HepG2 (cell line): Measurements from ENCODE around the gene MAPK13. TPM values are rescaled to one million over a fixed set of nuclear protein-coding genes. Genes with fewer than 3 reads are reported as not detected.

Experiments
- FOXA1 ChIP-seq, 2 experiments: fragments of 450-650 bp in 1 of 2; sonication (generic) in 1 of 2; formaldehyde crosslinking in 1 of 2; IDR thresholded peaks; 2 replicates each; pipeline versions ENCODE4 v1.4.0 to v1.6.1; 2016 to 2020; ENCODE audit warnings: missing genetic modification reagents in 1 of 2
- KDM5A ChIP-seq: fragments of 200-600 bp; sonication (generic); IDR thresholded peaks from 2 replicates; pipeline ENCODE4 v1.7.0; 2018; ENCODE audit warnings: antibody characterized with exemption, mild to moderate bottlenecking, low read length, borderline replicate concordance
- KLF12 ChIP-seq: sonication (generic); formaldehyde crosslinking; IDR thresholded peaks from 2 replicates; pipeline ENCODE4 v1.4.0; 2020; ENCODE audit warnings: missing genetic modification reagents, borderline replicate concordance
- PAWR ChIP-seq: sonication (generic); formaldehyde crosslinking; IDR thresholded peaks from 2 replicates; pipeline ENCODE4 v1.4.0; 2020; ENCODE audit warnings: missing genetic modification reagents, mild to moderate bottlenecking, borderline replicate concordance
- RBM22 ChIP-seq: fragments of 200-400 bp; formaldehyde crosslinking; optimal IDR thresholded peaks from 2 replicates; pipeline ENCODE3; 2017; ENCODE audit warnings: mild to moderate bottlenecking, low read length, moderate library complexity
- REL ChIP-seq: sonication (generic); formaldehyde crosslinking; conservative IDR thresholded peaks from 2 replicates; pipeline ENCODE4 v1.8.0; 2022; ENCODE audit warnings: mild to moderate bottlenecking, missing genetic modification reagents, moderate library complexity
- ZMYM4 ChIP-seq: sonication (generic); formaldehyde crosslinking; IDR thresholded peaks from 2 replicates; pipeline ENCODE4 v1.8.1; 2023; ENCODE audit warnings: mild to moderate bottlenecking, missing genetic modification reagents
- ZNF142 ChIP-seq: sonication (generic); formaldehyde crosslinking; IDR thresholded peaks from 2 replicates; pipeline ENCODE4 v1.4.0; 2020; ENCODE audit warnings: missing genetic modification reagents
- polyA plus RNA-seq, 8 experiments: library from polyadenylated mRNA; depleted of rRNA in 3 of 8; stranded (reverse) in 7 of 8; unstranded in 1 of 8; fragments of >200 nt; fragmentation: Illumina TruSeq in 4 of 8; extraction: Trizol in 4 of 8; gene quantifications; 2 replicates each; pipeline versions ENCODE4 v1.2.1 to v1.2.3, GENCODE V29; 2011 to 2016; ENCODE audit warnings: low read depth in 4 of 8, missing spikeins in 1 of 8, mixed read lengths in 1 of 8; ENCODE audit not compliant: insufficient read depth in 1 of 8
- total RNA-seq, 5 experiments: library from RNA; depleted of rRNA; stranded (reverse); fragments of >200 nt; fragmentation: Illumina TruSeq; extraction: Trizol; gene quantifications; 2 replicates each; pipeline ENCODE4 v1.2.3, GENCODE V29; 2016; ENCODE audit warnings: low read depth in 1 of 5
- TF ChIP-seq, protein P1 (sequence below): sonication (generic); formaldehyde crosslinking; IDR thresholded peaks from 2 replicates; pipeline ENCODE4 v1.4.0; 2020; ENCODE audit warnings: missing genetic modification reagents, borderline replicate concordance
- TF ChIP-seq, protein P2 (sequence below): sonication (generic); formaldehyde crosslinking; IDR thresholded peaks from 2 replicates; pipeline ENCODE4 v1.8.1; 2023; ENCODE audit warnings: missing genetic modification reagents, inconsistent platforms, borderline replicate concordance
- TF ChIP-seq, protein P3 (sequence below): sonication (generic); formaldehyde crosslinking; IDR thresholded peaks from 2 replicates; pipeline ENCODE4 v1.5.0; 2020; ENCODE audit warnings: mild to moderate bottlenecking, missing genetic modification reagents

MAPK13 gene
- total and polyA plus RNA-seq, 2 of the 13 experiments (the other 11 are each of a cell fraction or from before 2014, with no cell fraction given): 12.7 to 43.4 TPM

- TF ChIP-seq ZNF142 (CRISPR knock-in tag): peak; percentile 66; the same call in 1 of the 2 replicates
- TF ChIP-seq, protein P1, sequence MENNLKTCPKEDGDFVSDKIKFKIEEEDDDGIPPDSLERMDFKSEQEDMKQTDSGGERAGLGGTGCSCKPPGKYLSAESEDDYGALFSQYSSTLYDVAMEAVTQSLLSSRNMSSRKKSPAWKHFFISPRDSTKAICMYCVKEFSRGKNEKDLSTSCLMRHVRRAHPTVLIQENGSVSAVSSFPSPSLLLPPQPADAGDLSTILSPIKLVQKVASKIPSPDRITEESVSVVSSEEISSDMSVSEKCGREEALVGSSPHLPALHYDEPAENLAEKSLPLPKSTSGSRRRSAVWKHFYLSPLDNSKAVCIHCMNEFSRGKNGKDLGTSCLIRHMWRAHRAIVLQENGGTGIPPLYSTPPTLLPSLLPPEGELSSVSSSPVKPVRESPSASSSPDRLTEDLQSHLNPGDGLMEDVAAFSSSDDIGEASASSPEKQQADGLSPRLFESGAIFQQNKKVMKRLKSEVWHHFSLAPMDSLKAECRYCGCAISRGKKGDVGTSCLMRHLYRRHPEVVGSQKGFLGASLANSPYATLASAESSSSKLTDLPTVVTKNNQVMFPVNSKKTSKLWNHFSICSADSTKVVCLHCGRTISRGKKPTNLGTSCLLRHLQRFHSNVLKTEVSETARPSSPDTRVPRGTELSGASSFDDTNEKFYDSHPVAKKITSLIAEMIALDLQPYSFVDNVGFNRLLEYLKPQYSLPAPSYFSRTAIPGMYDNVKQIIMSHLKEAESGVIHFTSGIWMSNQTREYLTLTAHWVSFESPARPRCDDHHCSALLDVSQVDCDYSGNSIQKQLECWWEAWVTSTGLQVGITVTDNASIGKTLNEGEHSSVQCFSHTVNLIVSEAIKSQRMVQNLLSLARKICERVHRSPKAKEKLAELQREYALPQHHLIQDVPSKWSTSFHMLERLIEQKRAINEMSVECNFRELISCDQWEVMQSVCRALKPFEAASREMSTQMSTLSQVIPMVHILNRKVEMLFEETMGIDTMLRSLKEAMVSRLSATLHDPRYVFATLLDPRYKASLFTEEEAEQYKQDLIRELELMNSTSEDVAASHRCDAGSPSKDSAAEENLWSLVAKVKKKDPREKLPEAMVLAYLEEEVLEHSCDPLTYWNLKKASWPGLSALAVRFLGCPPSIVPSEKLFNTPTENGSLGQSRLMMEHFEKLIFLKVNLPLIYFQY (CRISPR knock-in tag): no peak
- TF ChIP-seq RBM22: peak; percentile 52
- TF ChIP-seq ZMYM4 (CRISPR knock-in tag): peak; percentile 88
- peak; percentile 90 for TF ChIP-seq KLF12
- TF ChIP-seq, protein P2, sequence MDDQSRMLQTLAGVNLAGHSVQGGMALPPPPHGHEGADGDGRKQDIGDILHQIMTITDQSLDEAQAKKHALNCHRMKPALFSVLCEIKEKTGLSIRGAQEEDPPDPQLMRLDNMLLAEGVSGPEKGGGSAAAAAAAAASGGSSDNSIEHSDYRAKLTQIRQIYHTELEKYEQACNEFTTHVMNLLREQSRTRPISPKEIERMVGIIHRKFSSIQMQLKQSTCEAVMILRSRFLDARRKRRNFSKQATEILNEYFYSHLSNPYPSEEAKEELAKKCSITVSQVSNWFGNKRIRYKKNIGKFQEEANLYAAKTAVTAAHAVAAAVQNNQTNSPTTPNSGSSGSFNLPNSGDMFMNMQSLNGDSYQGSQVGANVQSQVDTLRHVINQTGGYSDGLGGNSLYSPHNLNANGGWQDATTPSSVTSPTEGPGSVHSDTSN: no peak
- TF ChIP-seq, protein P3, sequence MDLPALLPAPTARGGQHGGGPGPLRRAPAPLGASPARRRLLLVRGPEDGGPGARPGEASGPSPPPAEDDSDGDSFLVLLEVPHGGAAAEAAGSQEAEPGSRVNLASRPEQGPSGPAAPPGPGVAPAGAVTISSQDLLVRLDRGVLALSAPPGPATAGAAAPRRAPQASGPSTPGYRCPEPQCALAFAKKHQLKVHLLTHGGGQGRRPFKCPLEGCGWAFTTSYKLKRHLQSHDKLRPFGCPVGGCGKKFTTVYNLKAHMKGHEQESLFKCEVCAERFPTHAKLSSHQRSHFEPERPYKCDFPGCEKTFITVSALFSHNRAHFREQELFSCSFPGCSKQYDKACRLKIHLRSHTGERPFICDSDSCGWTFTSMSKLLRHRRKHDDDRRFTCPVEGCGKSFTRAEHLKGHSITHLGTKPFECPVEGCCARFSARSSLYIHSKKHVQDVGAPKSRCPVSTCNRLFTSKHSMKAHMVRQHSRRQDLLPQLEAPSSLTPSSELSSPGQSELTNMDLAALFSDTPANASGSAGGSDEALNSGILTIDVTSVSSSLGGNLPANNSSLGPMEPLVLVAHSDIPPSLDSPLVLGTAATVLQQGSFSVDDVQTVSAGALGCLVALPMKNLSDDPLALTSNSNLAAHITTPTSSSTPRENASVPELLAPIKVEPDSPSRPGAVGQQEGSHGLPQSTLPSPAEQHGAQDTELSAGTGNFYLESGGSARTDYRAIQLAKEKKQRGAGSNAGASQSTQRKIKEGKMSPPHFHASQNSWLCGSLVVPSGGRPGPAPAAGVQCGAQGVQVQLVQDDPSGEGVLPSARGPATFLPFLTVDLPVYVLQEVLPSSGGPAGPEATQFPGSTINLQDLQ: no peak
- peak; percentile 47; the same call in 1 of the 2 replicates for TF ChIP-seq REL (CRISPR knock-in tag)
- TF ChIP-seq FOXA1 (IDR thresholded peaks at IDR 0.05): no peak; the same call in none of the 2 replicates
- peak; percentile 95 for TF ChIP-seq FOXA1 (CRISPR knock-in tag; IDR thresholded peaks at IDR 0.05)
- TF ChIP-seq PAWR (CRISPR knock-in tag): no peak
- TF ChIP-seq KDM5A: peak; percentile 51; the same call in 1 of the 2 replicates
Observed at GRCh38 chr6:36095497-36096391, 34.6 kb upstream of the MAPK13 start (continued).
